Thyroid gland (tissue), 4 donors: Measurements from ENCODE around the gene LRRIQ4.

Source experiments
- CTCF ChIP-seq, 6 experiments: fragments of 200-600 bp in 3 of 6; fragments of 450-650 bp in 3 of 6; sonication (generic) in 3 of 6; IDR thresholded peaks; one replicate each; pipeline ENCODE4 v1.5.1; 2016 to 2019; ENCODE audit warnings: antibody characterized with exemption in 6 of 6, mild to moderate bottlenecking in 2 of 6, inconsistent platforms in 1 of 6, moderate library complexity in 1 of 6
- POLR2A ChIP-seq, 2 donors: fragments of 450-650 bp; IDR thresholded peaks; one replicate each; pipeline ENCODE4 v1.6.1; 2017; ENCODE audit warnings: antibody characterized with exemption in 2 of 2, mild to moderate bottlenecking in 2 of 2, moderate library complexity in 1 of 2

- TF ChIP-seq CTCF (IDR thresholded peaks at IDR 0.05), result no peak
- TF ChIP-seq POLR2A (IDR thresholded peaks at IDR 0.05), result no peak
Observed at GRCh38 chr3:169841171-169841570, 28.5 kb downstream of the LRRIQ4 start.
